Lung (tissue), 12 donors: Measurements from ENCODE around the gene NUDT16. TPM values are rescaled to one million over a fixed set of nuclear protein-coding genes. Genes with fewer than 3 reads are reported as not detected.

ENCODE experiments used
- ATAC-seq: fragments of 200-7000 bp; cut with Tn5 transposase; one replicate; pipeline ENCODE4 v1.9.1; 2020; ENCODE audit warnings: moderate number of reproducible peaks; ENCODE audit not compliant: insufficient read depth, low FRiP score
- DNase-seq, 3 donors: peaks; one replicate each; pipeline ENCODE4 v3.0.0-alpha.2; 2013 to 2017
- H3K27ac ChIP-seq, 2 donors: one replicate each; pipeline ENCODE4 v1.5.1; 2013; ENCODE audit warnings: mild to moderate bottlenecking in 2 of 2, moderate library complexity in 2 of 2, control low read depth in 1 of 2, inconsistent platforms in 1 of 2, low read depth in 1 of 2, low read length in 1 of 2
- H3K27me3 ChIP-seq, 3 donors: one replicate each; pipeline ENCODE4 v1.5.1; 2013; ENCODE audit warnings: low read length in 2 of 3; ENCODE audit not compliant: control insufficient read depth in 3 of 3, insufficient read depth in 3 of 3
- H3K36me3 ChIP-seq, 4 donors: one replicate each; pipeline ENCODE4 v1.5.1; 2013; ENCODE audit warnings: low read length in 4 of 4, mild to moderate bottlenecking in 1 of 4, moderate library complexity in 1 of 4; ENCODE audit not compliant: control insufficient read depth in 4 of 4, insufficient read depth in 4 of 4
- H3K4me1 ChIP-seq, 5 donors: one replicate each; pipeline ENCODE4 v1.5.1; 2013; ENCODE audit warnings: low read length in 5 of 5, mild to moderate bottlenecking in 2 of 5, moderate library complexity in 1 of 5; ENCODE audit not compliant: control insufficient read depth in 5 of 5, insufficient read depth in 5 of 5
- H3K4me3 ChIP-seq: one replicate; pipeline ENCODE4 v1.5.1; 2013; ENCODE audit warnings: mild to moderate bottlenecking, control low read depth, moderate library complexity
- H3K9ac ChIP-seq, 2 donors: one replicate each; pipeline ENCODE4 v1.5.1; 2013; ENCODE audit warnings: low read length in 2 of 2, control low read depth in 1 of 2; ENCODE audit not compliant: insufficient read depth in 1 of 2
- H3K9me3 ChIP-seq, 4 donors: one replicate each; pipeline ENCODE4 v1.5.1; 2013; ENCODE audit warnings: low read length in 3 of 4, mild to moderate bottlenecking in 1 of 4, moderate library complexity in 1 of 4; ENCODE audit not compliant: control insufficient read depth in 4 of 4, insufficient read depth in 3 of 4
- CTCF ChIP-seq: IDR thresholded peaks from 2 replicates; pipeline ENCODE4 v1.5.1; 2012; ENCODE audit warnings: mild to moderate bottlenecking; ENCODE audit errors: control extremely low read depth, extremely low read depth
- WGBS, 2 donors: extraction: QIAGEN DNeasy Blood & Tissue Kit; methylation state at CpG; one replicate each; pipeline ENCODE4 v1.1.7; 2013; 5-methylcytosine and 5-hydroxymethylcytosine counted together
- polyA plus RNA-seq, 2 donors: library from polyadenylated mRNA; stranded (reverse); fragments of 200-250 nt; gene quantifications; one replicate each; pipeline ENCODE4 v1.2.1, GENCODE V29; 2013
- total RNA-seq, 2 donors: library from RNA; depleted of rRNA in 1 of 2; stranded (reverse); fragments of >200 nt in 1 of 2; gene quantifications; one replicate each; pipeline ENCODE4 v1.2.1, GENCODE V29; 2014 to 2021
- donor health status: control.
- donor health status: control.
- donor health status: Bipolar disorder and iron deficiency.
- donor health status: healthy.
- donor health status: DM: yes; HTN: yes; CAD: no.

NUDT16 gene
- total and polyA plus RNA-seq, 4 donors, result 19.9 to 67.9 (median 50.8) TPM

- TF ChIP-seq CTCF, result no peak
- Histone ChIP-seq H3K4me1 (no peaks in the 10 kb centered on the region), H3K4me3 (no peak overlapping the region), H3K27me3 (peaks cover 0 to 3% (median 0%) of the 10 kb centered on the region in 3 donors), H3K36me3 (no peaks in the 10 kb centered on the region), H3K9ac (no peak overlapping the region), H3K9me3 (peaks cover 0 to 5% (median 3%) of the 10 kb centered on the region in 4 donors), H3K27ac (no peak overlapping the region)
- ATAC-seq, result no peak
- 46 to 62% methylated on average over 6 of the region's 6 CpGs for WGBS, 2 donors
- no peak for DNase-seq
Observed at GRCh38 chr3:131402391-131403039, 20.9 kb downstream of the NUDT16 start.

- H3K4me1 ChIP-seq, result no peaks in the 10 kb centered on the region
- TF ChIP-seq CTCF, result no peak
- peaks cover 0 to 5% (median 3%) of the 10 kb centered on the region in 4 donors for H3K9me3 ChIP-seq
- ATAC-seq (no peak), DNase-seq (no peak)
- H3K9ac ChIP-seq, result no peak overlapping the region
- no peak overlapping the region for H3K27ac ChIP-seq
- H3K4me3 ChIP-seq, result no peak overlapping the region
- no peaks in the 10 kb centered on the region for H3K36me3 ChIP-seq
- WGBS, 2 donors, result 84 to 91% methylated on average over 3 of the region's 3 CpGs
- peaks cover 0 to 3% (median 0%) of the 10 kb centered on the region in 3 donors for H3K27me3 ChIP-seq
Observed at GRCh38 chr3:131403216-131403895, 21.8 kb downstream of the NUDT16 start.

GRCh38 chr3:131405411-131405810 is 23.8 kb downstream of the NUDT16 start:
- 85 to 88% methylated on average over 1 of the region's 1 CpG for WGBS, 2 donors
- no peak for ATAC-seq
- TF ChIP-seq CTCF, result no peak

More at GRCh38 chr3:131405411-131405810, 23.8 kb downstream of the NUDT16 start:
- Histone ChIP-seq H3K4me1 (no peaks in the 10 kb centered on the region), H3K27me3 (no peaks in the 10 kb centered on the region), H3K27ac (no peak overlapping the region), H3K36me3 (no peaks in the 10 kb centered on the region), H3K9ac (no peak overlapping the region), H3K9me3 (peaks cover 0 to 5% (median 3%) of the 10 kb centered on the region in 4 donors), H3K4me3 (no peak overlapping the region)
- no peak for DNase-seq
